Measurements from ENCODE around the gene OTUD7B.

- TF ChIP-seq POLR2AphosphoS5 (IDR thresholded peaks at IDR 0.05; ENCODE audit: low read depth, low read length) = no peak
- TF ChIP-seq SIN3A (IDR thresholded peaks at IDR 0.05; ENCODE audit: borderline replicate concordance, insufficient read depth, low read length) = no peak
- no peak for TF ChIP-seq TAF1 (IDR thresholded peaks at IDR 0.05; ENCODE audit: borderline replicate concordance, insufficient read depth, low read length)
- TF ChIP-seq FOXP2 (optimal IDR thresholded peaks at IDR 0.05; ENCODE audit: borderline replicate concordance, extremely low read depth, extremely low read length, insufficient read depth) = no peak
Measured at GRCh38 chr1:149936170-149936991, 74.1 kb downstream of the OTUD7B start, which contains the start of gene MTMR11.

Measured in PFSK-1 (cell line).